K562 (cell line): ENCODE data around the gene SLC6A4. TPM values are rescaled to one million over a fixed set of nuclear protein-coding genes. Genes with fewer than 3 reads are reported as not detected.

ENCODE experiments used
- CBFA2T3 ChIP-seq: fragments of 450-650 bp; IDR thresholded peaks from 2 replicates; pipeline ENCODE4 v1.6.1; 2017
- CBX1 ChIP-seq: sonication (generic); IDR thresholded peaks from 2 replicates; pipeline ENCODE4 v1.6.1; 2016; ENCODE audit warnings: antibody characterized with exemption, low read depth, mild to moderate bottlenecking
- EGR1 ChIP-seq: fragments of 450-650 bp; conservative IDR thresholded peaks from 2 replicates; pipeline ENCODE4 v1.6.1; 2017; ENCODE audit warnings: mild to moderate bottlenecking
- HNRNPLL ChIP-seq: fragments of 200-400 bp; formaldehyde crosslinking; IDR thresholded peaks from 2 replicates; pipeline ENCODE4 v1.6.1; 2017; ENCODE audit warnings: low read length, low read depth, mild to moderate bottlenecking; ENCODE audit not compliant: poor library complexity, severe bottlenecking
- MCM5 ChIP-seq: fragments of 450-650 bp; IDR thresholded peaks from 2 replicates; pipeline ENCODE4 v1.6.1; 2016; ENCODE audit warnings: low read depth
- OTX1 ChIP-seq: fragments of 450-650 bp; formaldehyde crosslinking; IDR thresholded peaks from 2 replicates; pipeline ENCODE4 v1.4.0; 2022; ENCODE audit warnings: mild to moderate bottlenecking
- PHTF2 ChIP-seq: fragments of 250-450 bp; sonication (Bioruptor Pico); IDR thresholded peaks from 2 replicates; pipeline ENCODE4 v1.5.0; 2021; ENCODE audit warnings: mild to moderate bottlenecking
- POLR3A ChIP-seq: IDR thresholded peaks from 2 replicates; pipeline ENCODE4 v1.6.1; 2011; ENCODE audit warnings: borderline replicate concordance, mild to moderate bottlenecking, moderate library complexity; ENCODE audit not compliant: insufficient read length, insufficient read depth; ENCODE audit errors: extremely low read depth
- ZNF134 ChIP-seq: fragments of 250-450 bp; sonication (Bioruptor Pico); conservative IDR thresholded peaks from 2 replicates; pipeline ENCODE4 v1.4.0; 2020
- ZNF324 ChIP-seq: fragments of 250-450 bp; sonication (Bioruptor Pico); IDR thresholded peaks from 2 replicates; pipeline ENCODE4 v1.4.0; 2020; ENCODE audit warnings: mild to moderate bottlenecking
- ZNF398 ChIP-seq: fragments of 250-450 bp; sonication (Bioruptor Pico); IDR thresholded peaks from 2 replicates; pipeline ENCODE4 v1.8.0; 2021; ENCODE audit warnings: moderate library complexity, mild to moderate bottlenecking, inconsistent platforms
- ZNF592 ChIP-seq: fragments of 450-650 bp; IDR thresholded peaks from 2 replicates; pipeline ENCODE4 v1.6.1; 2017; ENCODE audit warnings: antibody characterized with exemption, mild to moderate bottlenecking
- polyA plus RNA-seq, 8 experiments: library from polyadenylated mRNA; depleted of rRNA in 4 of 8; stranded (reverse) in 5 of 8; unstranded in 3 of 8; fragments of >200 nt; fragmentation: Nextera tagmentation in 2 of 8; fragmentation: Illumina TruSeq in 1 of 8; extraction: Ambion mirVana in 2 of 8; extraction: Trizol in 1 of 8; gene quantifications; 2 replicates each; pipeline versions ENCODE4 v1.2.1 to v1.2.3, GENCODE V29; 2011 to 2014; ENCODE audit warnings: inconsistent platforms in 1 of 8, missing spikeins in 1 of 8
- total RNA-seq, 7 experiments: library from RNA; depleted of rRNA in 6 of 7; stranded (reverse); fragments of >200 nt in 6 of 7; fragmentation: Illumina TruSeq in 2 of 7; extraction: Trizol in 2 of 7; gene quantifications; 2 replicates each; pipeline versions ENCODE4 v1.2.1 to v1.2.3, GENCODE V29; 2011 to 2021; ENCODE audit warnings: low replicate concordance in 1 of 7

SLC6A4 gene
- total and polyA plus RNA-seq, 9 of the 15 experiments (the other 6 are each of a cell fraction or from before 2014, with no cell fraction given), result 0.05 to 0.09 (median 0.07) TPM; not detected in 6

- TF ChIP-seq POLR3A, result no peak
- no peak for TF ChIP-seq ZNF592
- no peak for TF ChIP-seq CBX1
- TF ChIP-seq EGR1, result no peak
- TF ChIP-seq MCM5, result no peak
- TF ChIP-seq ZNF134 (CRISPR knock-in tag), result no peak
- TF ChIP-seq ZNF324 (CRISPR knock-in tag), result no peak
- no peak for TF ChIP-seq ZNF398
- no peak for TF ChIP-seq HNRNPLL
- no peak for TF ChIP-seq PHTF2
- no peak for TF ChIP-seq OTX1
- peak; percentile 63 for TF ChIP-seq CBFA2T3
These were observed 16.2 kb downstream of the SLC6A4 start (continued) for GRCh38 chr17:30219315-30219714.
